Activated CD4-positive, alpha-beta T cell treated with anti-CD3 and anti-CD28 coated beads, Interleukin-2, amount 10 ng/mL, durations not matched to agents 7 days and 5 days (primary cell): ENCODE data around the gene ZXDC. TPM values are rescaled to one million over a fixed set of nuclear protein-coding genes. Genes with fewer than 3 reads are reported as not detected.

Experiments
- CTCF ChIA-PET: fragments of 350-600 bp; sonication (Branson Sonifier 250); formaldehyde crosslinking; loops from one replicate; lab custom pipeline; 2021; ENCODE audit warnings: antibody characterized with exemption; lab: Charles Lee
- POLR2A ChIA-PET: fragments of 350-600 bp; sonication (Branson Sonifier 250); formaldehyde crosslinking; loops from one replicate; lab custom pipeline; 2021; ENCODE audit warnings: antibody characterized with exemption; lab: Charles Lee
- DNase-seq: peaks from one replicate; pipeline ENCODE4 v3.0.0-alpha.2; 2020
- H3K27ac Mint-ChIP-seq: one replicate; pipeline ENCODE4 v1.8.0; 2021; ENCODE audit warnings: mild to moderate bottlenecking, moderate library complexity, mixed read lengths
- H3K27me3 Mint-ChIP-seq: one replicate; pipeline ENCODE4 v1.8.0; 2021; ENCODE audit warnings: mixed read lengths
- H3K36me3 Mint-ChIP-seq: one replicate; pipeline ENCODE4 v1.8.0; 2021; ENCODE audit warnings: low read depth, mixed read lengths
- H3K4me1 Mint-ChIP-seq: one replicate; pipeline ENCODE4 v1.8.0; 2021; ENCODE audit warnings: mixed read lengths
- H3K4me3 Mint-ChIP-seq: one replicate; pipeline ENCODE4 v1.8.0; 2021; ENCODE audit warnings: mild to moderate bottlenecking, moderate library complexity, mixed read lengths
- H3K9me3 Mint-ChIP-seq: one replicate; pipeline ENCODE4 v1.8.0; 2021; ENCODE audit warnings: mixed read lengths
- total RNA-seq, 2 experiments: library from RNA; stranded (reverse); gene quantifications; one replicate each; pipeline ENCODE4 v1.2.3, GENCODE V29; 2021

ZXDC gene
- total RNA-seq, 2 experiments from 2014 or later = 27.8 to 28.2 TPM

GRCh38 chr3:126459763-126460127 is 15.9 kb downstream of the ZXDC start:
- Mint-ChIP-seq H3K27me3 (no peaks in the 10 kb centered on the region), H3K4me1 (no peaks in the 10 kb centered on the region), H3K27ac (no peak overlapping the region), H3K4me3 (no peak overlapping the region), H3K36me3 (peaks cover 33% of the 10 kb centered on the region), H3K9me3 (no peaks in the 10 kb centered on the region)
- ChIA-PET POLR2A (no interaction called here), CTCF (interaction anchor here (1.1 to 1.4 kb wide), 2 partner anchors 12 to 13 kb away, joined by 3 to 7 read pairs; no protein-coding TSS in a partner anchor)
- no peak for DNase-seq

GRCh38 chr3:126459111-126459762 is 16.5 kb downstream of the ZXDC start:
- Mint-ChIP-seq H3K27ac (no peak overlapping the region), H3K36me3 (peaks cover 34% of the 10 kb centered on the region), H3K4me1 (no peaks in the 10 kb centered on the region), H3K4me3 (no peak overlapping the region), H3K27me3 (no peaks in the 10 kb centered on the region), H3K9me3 (no peaks in the 10 kb centered on the region)
- ChIA-PET CTCF (interaction anchor here (1.1 to 1.4 kb wide), 2 partner anchors 12 kb away, joined by 3 to 7 read pairs; no protein-coding TSS in a partner anchor), POLR2A (no interaction called here)
- DNase-seq = no peak

- H3K9me3 Mint-ChIP-seq = no peaks in the 10 kb centered on the region
- no peaks in the 10 kb centered on the region for H3K27me3 Mint-ChIP-seq
- H3K4me1 Mint-ChIP-seq = no peaks in the 10 kb centered on the region
- no peak overlapping the region for H3K4me3 Mint-ChIP-seq
- no peak for DNase-seq
- CTCF ChIA-PET = no interaction called here
- H3K36me3 Mint-ChIP-seq = peaks cover 39% of the 10 kb centered on the region
- no peak overlapping the region for H3K27ac Mint-ChIP-seq
- POLR2A ChIA-PET = no interaction called here
Measured at GRCh38 chr3:126456766-126457388, 18.8 kb downstream of the ZXDC start.

- no peak for DNase-seq
- ChIA-PET CTCF (no interaction called here), POLR2A (no interaction called here)
- H3K9me3 Mint-ChIP-seq = no peaks in the 10 kb centered on the region
- H3K36me3 Mint-ChIP-seq = peaks cover 40% of the 10 kb centered on the region
- no peak overlapping the region for H3K27ac Mint-ChIP-seq
- no peaks in the 10 kb centered on the region for H3K27me3 Mint-ChIP-seq
- no peak overlapping the region for H3K4me3 Mint-ChIP-seq
- H3K4me1 Mint-ChIP-seq = no peaks in the 10 kb centered on the region
Measured at GRCh38 chr3:126456211-126456610, 19.5 kb downstream of the ZXDC start.

GRCh38 chr3:126454437-126455198 is 21.1 kb downstream of the ZXDC start:
- CTCF ChIA-PET = no interaction called here
- no peak for DNase-seq
- no peaks in the 10 kb centered on the region for H3K9me3 Mint-ChIP-seq
- H3K27ac Mint-ChIP-seq = no peak overlapping the region
- H3K27me3 Mint-ChIP-seq = no peaks in the 10 kb centered on the region
- H3K4me3 Mint-ChIP-seq = no peak overlapping the region
- POLR2A ChIA-PET = no interaction called here
- H3K36me3 Mint-ChIP-seq = peaks cover 33% of the 10 kb centered on the region
- no peaks in the 10 kb centered on the region for H3K4me1 Mint-ChIP-seq

GRCh38 chr3:126454025-126454424 is 21.7 kb downstream of the ZXDC start:
- Mint-ChIP-seq H3K4me1 (no peaks in the 10 kb centered on the region), H3K9me3 (no peaks in the 10 kb centered on the region), H3K27ac (no peak overlapping the region), H3K27me3 (no peaks in the 10 kb centered on the region), H3K36me3 (peaks cover 30% of the 10 kb centered on the region), H3K4me3 (no peak overlapping the region)
- ChIA-PET POLR2A (no interaction called here), CTCF (no interaction called here)
- no peak for DNase-seq

- CTCF ChIA-PET = interaction anchor here (0.6 kb wide), 1 partner anchor 359 kb away, joined by 5 read pairs; no protein-coding TSS in a partner anchor
- Mint-ChIP-seq H3K9me3 (no peaks in the 10 kb centered on the region), H3K4me1 (no peaks in the 10 kb centered on the region), H3K27ac (no peak overlapping the region), H3K4me3 (no peak overlapping the region), H3K27me3 (no peaks in the 10 kb centered on the region), H3K36me3 (peaks cover 26% of the 10 kb centered on the region)
- no peak for DNase-seq
- POLR2A ChIA-PET = no interaction called here
Measured at GRCh38 chr3:126452213-126452612, 23.5 kb downstream of the ZXDC start.

- ChIA-PET CTCF (no interaction called here), POLR2A (no interaction called here)
- no peaks in the 10 kb centered on the region for H3K27me3 Mint-ChIP-seq
- peaks cover 24% of the 10 kb centered on the region for H3K36me3 Mint-ChIP-seq
- no peak overlapping the region for H3K27ac Mint-ChIP-seq
- DNase-seq = no peak
- H3K4me3 Mint-ChIP-seq = no peak overlapping the region
- no peaks in the 10 kb centered on the region for H3K4me1 Mint-ChIP-seq
- no peaks in the 10 kb centered on the region for H3K9me3 Mint-ChIP-seq
Measured at GRCh38 chr3:126451511-126451910, 24.2 kb downstream of the ZXDC start.

- Mint-ChIP-seq H3K9me3 (no peaks in the 10 kb centered on the region), H3K36me3 (peaks cover 22% of the 10 kb centered on the region), H3K27me3 (no peaks in the 10 kb centered on the region), H3K27ac (no peak overlapping the region), H3K4me1 (no peaks in the 10 kb centered on the region), H3K4me3 (no peak overlapping the region)
- ChIA-PET CTCF (no interaction called here), POLR2A (no interaction called here)
- DNase-seq = no peak
Measured at GRCh38 chr3:126450744-126451143, 24.9 kb downstream of the ZXDC start.

- Mint-ChIP-seq H3K4me3 (no peak overlapping the region), H3K27ac (no peak overlapping the region), H3K4me1 (no peaks in the 10 kb centered on the region), H3K36me3 (peaks cover 20% of the 10 kb centered on the region), H3K9me3 (no peaks in the 10 kb centered on the region), H3K27me3 (no peaks in the 10 kb centered on the region)
- no peak for DNase-seq
- POLR2A ChIA-PET = no interaction called here
- CTCF ChIA-PET = no interaction called here
Measured at GRCh38 chr3:126450219-126450618, 25.5 kb downstream of the ZXDC start.

GRCh38 chr3:126449621-126450051 is 26.1 kb downstream of the ZXDC start:
- Mint-ChIP-seq H3K4me1 (no peaks in the 10 kb centered on the region), H3K4me3 (no peak overlapping the region), H3K27ac (no peak overlapping the region), H3K27me3 (no peaks in the 10 kb centered on the region), H3K9me3 (no peaks in the 10 kb centered on the region), H3K36me3 (peaks cover 17% of the 10 kb centered on the region)
- DNase-seq = no peak
- CTCF ChIA-PET = no interaction called here
- POLR2A ChIA-PET = no interaction called here

- Mint-ChIP-seq H3K27me3 (no peaks in the 10 kb centered on the region), H3K9me3 (no peaks in the 10 kb centered on the region), H3K36me3 (peaks cover 13% of the 10 kb centered on the region), H3K27ac (no peak overlapping the region), H3K4me3 (no peak overlapping the region), H3K4me1 (no peaks in the 10 kb centered on the region)
- POLR2A ChIA-PET = no interaction called here
- no peak for DNase-seq
- CTCF ChIA-PET = no interaction called here
Measured at GRCh38 chr3:126448893-126449180, 26.9 kb downstream of the ZXDC start.

GRCh38 chr3:126448136-126448892 is 27.4 kb downstream of the ZXDC start:
- Mint-ChIP-seq H3K9me3 (no peaks in the 10 kb centered on the region), H3K4me3 (no peak overlapping the region), H3K4me1 (no peaks in the 10 kb centered on the region), H3K36me3 (peaks cover 13% of the 10 kb centered on the region), H3K27me3 (no peaks in the 10 kb centered on the region), H3K27ac (no peak overlapping the region)
- CTCF ChIA-PET = no interaction called here
- POLR2A ChIA-PET = no interaction called here
- no peak for DNase-seq
